Stimulated activated naive CD8-positive, alpha-beta T cell treated with anti-CD3 and anti-CD28 coated beads, Interleukin-15, Interleukin-2, amounts not matched to agents 100 ng/mL and 50 ng/mL, for 24 hours (primary cell): ENCODE results near the gene MMP24.

Experiments
- H3K27ac Mint-ChIP-seq: one replicate; pipeline ENCODE4 v1.8.0; 2021; ENCODE audit warnings: mild to moderate bottlenecking, mixed read lengths
- H3K27me3 Mint-ChIP-seq: one replicate; pipeline ENCODE4 v1.8.0; 2021; ENCODE audit warnings: mixed read lengths
- H3K36me3 Mint-ChIP-seq: one replicate; pipeline ENCODE4 v1.8.0; 2021; ENCODE audit warnings: low read depth, mixed read lengths
- H3K4me1 Mint-ChIP-seq: one replicate; pipeline ENCODE4 v1.8.0; 2021; ENCODE audit warnings: low read depth, mixed read lengths
- H3K4me3 Mint-ChIP-seq: one replicate; pipeline ENCODE4 v1.8.0; 2021; ENCODE audit warnings: mild to moderate bottlenecking, mixed read lengths
- H3K9me3 Mint-ChIP-seq: one replicate; pipeline ENCODE4 v1.8.0; 2021; ENCODE audit warnings: mixed read lengths

The MMP24 gene

DNA sequence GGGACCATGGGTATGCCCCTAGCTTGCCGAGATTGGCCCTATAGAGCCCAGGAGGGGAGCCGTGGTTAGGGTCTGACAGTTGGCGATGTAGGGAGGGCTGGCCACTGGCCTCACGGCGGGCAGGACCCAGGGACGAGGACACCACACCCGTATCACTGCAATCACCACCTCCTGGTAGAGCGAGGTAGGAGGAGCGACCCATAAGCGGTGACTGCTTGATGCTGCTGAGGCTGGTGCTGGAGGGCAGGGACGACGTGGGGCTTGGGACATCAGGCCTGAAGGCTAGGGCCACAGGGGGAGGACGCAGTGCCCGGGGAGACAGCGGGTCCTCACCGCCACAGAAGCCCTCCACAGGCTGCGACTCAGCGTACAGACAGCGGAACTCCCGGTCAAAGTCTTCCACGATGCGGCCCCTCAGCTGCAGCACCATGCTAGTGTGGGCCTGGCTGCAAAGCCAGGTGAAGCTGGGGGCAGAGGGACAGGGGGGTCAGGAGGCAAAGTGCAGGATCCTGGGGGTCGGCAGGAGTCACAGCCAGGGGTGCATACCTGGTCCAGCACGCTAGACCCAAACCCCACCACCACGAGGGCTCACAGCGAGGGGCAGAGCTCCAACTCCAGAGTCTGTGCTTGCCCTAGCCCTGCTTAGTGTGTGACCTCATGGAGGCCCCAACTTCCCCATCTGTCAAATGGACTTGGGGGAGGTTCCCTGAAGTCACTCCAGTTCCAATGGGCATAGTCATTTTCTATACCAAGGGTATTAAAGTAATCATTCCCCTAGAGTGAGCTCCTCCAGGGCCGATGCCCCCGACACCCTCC, 61.2 kb downstream of the MMP24 start:
- Mint-ChIP-seq H3K4me1 (peaks cover 23% of the 10 kb centered on the region), H3K27me3 (no peaks in the 10 kb centered on the region), H3K9me3 (no peaks in the 10 kb centered on the region), H3K36me3 (peaks cover 9% of the 10 kb centered on the region), H3K27ac (no peak overlapping the region), H3K4me3 (no peak overlapping the region)

DNA sequence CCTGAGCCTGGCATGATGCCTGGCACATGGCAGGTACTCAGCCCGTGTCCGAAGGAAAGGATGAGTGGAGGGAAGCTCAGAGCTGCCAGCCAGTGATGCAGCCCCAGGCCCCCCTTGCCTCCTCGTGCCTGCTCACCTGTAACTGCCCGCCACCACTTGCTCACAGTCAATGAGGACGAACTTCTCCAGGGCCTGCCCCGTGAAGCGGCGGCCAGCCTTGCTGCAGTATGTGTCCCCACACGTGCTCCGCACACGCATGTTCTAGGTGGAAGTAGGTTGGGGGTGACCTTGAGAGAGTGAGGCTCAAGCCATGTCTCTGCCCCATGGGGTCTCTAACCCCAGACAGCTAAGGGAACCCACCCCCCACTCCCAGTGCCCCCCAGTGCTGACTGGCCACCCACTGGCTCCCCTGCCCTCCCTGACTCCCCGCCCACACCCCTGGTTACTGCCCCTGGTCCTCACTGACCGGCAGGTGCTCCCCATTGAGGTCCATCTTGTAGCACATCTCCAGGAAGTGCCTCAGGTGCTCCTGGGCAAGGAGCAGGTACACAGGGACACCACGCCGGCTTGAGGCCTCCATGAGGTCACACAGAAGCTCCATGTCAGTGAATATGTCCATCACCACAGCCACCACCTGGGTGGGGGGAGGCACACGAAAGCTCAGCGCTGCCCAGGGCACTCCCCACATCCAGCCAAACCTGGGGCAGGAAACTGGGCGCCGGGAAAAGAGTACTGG, 62.0 kb downstream of the MMP24 start:
- no peaks in the 10 kb centered on the region for H3K9me3 Mint-ChIP-seq
- no peaks in the 10 kb centered on the region for H3K27me3 Mint-ChIP-seq
- peaks cover 19% of the 10 kb centered on the region for H3K4me1 Mint-ChIP-seq
- no peak overlapping the region for H3K4me3 Mint-ChIP-seq
- H3K36me3 Mint-ChIP-seq, result peaks cover 5% of the 10 kb centered on the region
- no peak overlapping the region for H3K27ac Mint-ChIP-seq

DNA sequence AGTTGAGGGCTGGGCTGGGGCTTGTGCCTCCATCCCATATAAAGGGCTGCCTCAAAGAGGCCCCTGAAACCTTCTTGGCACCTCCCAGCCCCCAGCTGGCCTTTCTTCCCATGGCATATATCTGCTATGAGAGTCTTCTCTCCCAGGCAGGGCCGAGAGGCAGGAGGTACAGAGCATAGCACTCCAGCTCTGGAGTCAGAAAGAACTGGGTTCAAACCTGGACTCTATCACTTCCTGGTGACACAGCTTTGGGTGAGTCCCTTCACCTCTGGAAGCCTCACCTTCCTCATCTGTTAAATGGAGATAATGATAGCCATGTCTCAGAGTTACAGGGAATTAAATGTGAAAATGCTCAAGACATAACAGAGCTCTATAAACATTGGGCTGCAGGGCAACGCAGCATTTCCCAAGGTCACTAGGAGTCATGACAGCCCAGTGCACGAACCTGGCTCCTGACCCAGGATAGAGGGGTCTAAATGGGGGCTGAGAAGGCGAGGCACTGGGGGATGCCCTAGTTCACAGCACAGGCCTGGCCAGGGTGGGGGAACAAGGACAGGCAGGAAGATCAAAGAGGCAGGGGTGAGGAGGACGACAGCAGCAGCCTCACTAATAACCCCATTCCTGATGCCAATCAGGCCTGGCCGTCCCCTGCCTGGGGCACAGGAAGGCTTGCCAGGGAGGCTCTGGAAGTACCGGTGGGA, 63.8 kb downstream of the MMP24 start:
- Mint-ChIP-seq H3K36me3 (no peaks in the 10 kb centered on the region), H3K27ac (no peak overlapping the region), H3K9me3 (no peaks in the 10 kb centered on the region), H3K4me1 (peaks cover 8% of the 10 kb centered on the region), H3K4me3 (no peak overlapping the region), H3K27me3 (no peaks in the 10 kb centered on the region)

- no peak overlapping the region for H3K27ac Mint-ChIP-seq
- peaks cover 2% of the 10 kb centered on the region for H3K4me1 Mint-ChIP-seq
- no peaks in the 10 kb centered on the region for H3K9me3 Mint-ChIP-seq
- H3K36me3 Mint-ChIP-seq, result no peaks in the 10 kb centered on the region
- no peak overlapping the region for H3K4me3 Mint-ChIP-seq
- no peaks in the 10 kb centered on the region for H3K27me3 Mint-ChIP-seq
Observed at GRCh38 chr20:35290887-35291417, 64.5 kb downstream of the MMP24 start.

- Mint-ChIP-seq H3K4me1 (no peaks in the 10 kb centered on the region), H3K27me3 (no peaks in the 10 kb centered on the region), H3K4me3 (no peak within 1 kb of the TSS), H3K27ac (no peak within 1 kb of the TSS), H3K9me3 (no peaks in the 10 kb centered on the region), H3K36me3 (no peaks in the 10 kb centered on the region)
Observed at GRCh38 chr20:35291654-35292503, 65.4 kb downstream of the MMP24 start, which contains the start of gene FAM83C. Gene FAM83C (minus strand): TSS chr20:35292425. CDS start chr20:35292304, 121 bp downstream.

DNA sequence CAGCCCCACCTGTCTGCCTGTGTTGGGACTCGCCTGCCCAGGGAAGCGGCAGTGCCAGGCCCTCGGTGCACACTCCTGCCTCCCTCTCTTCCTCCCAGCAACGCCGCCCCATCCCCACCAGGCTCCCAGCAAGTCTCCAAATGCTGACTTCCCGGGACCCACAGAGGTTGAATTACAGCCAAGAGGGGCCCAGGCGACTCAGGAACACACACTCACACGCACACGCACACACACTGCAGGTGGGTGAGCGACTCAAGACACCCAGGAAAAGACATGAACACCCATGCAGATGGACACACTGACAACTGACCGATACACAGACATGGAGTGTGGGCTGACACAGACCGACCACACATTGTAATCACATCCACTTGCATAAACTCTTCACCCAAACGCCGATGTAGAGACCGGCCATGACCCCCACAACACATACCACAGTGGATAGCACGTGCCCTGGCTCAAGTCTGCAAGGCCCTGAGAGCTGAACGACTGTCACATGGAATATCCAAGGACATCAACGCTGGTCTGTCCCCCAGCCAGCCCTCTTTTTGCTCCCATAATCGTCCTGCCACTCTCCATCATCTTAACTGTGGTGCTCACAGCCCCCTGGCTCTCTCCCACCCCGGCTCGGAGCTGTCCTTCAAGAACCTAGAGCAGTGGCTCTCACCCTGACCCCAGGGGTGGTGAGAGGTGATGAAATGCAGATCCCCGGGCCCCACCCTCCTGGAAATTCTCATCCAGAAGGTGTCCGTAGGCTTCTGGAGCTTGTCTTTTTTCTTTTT, 66.2 kb downstream of the MMP24 start:
- Mint-ChIP-seq H3K27me3 (no peaks in the 10 kb centered on the region), H3K36me3 (no peaks in the 10 kb centered on the region), H3K4me1 (no peaks in the 10 kb centered on the region), H3K4me3 (no peak overlapping the region), H3K9me3 (no peaks in the 10 kb centered on the region), H3K27ac (no peak overlapping the region)

GRCh38 chr20:35293303-35294292, 67.1 kb downstream of the MMP24 start:
- H3K4me1 Mint-ChIP-seq, result no peaks in the 10 kb centered on the region
- no peaks in the 10 kb centered on the region for H3K27me3 Mint-ChIP-seq
- no peak overlapping the region for H3K4me3 Mint-ChIP-seq
- H3K36me3 Mint-ChIP-seq, result no peaks in the 10 kb centered on the region
- no peak overlapping the region for H3K27ac Mint-ChIP-seq
- no peaks in the 10 kb centered on the region for H3K9me3 Mint-ChIP-seq

- no peak overlapping the region for H3K27ac Mint-ChIP-seq
- no peak overlapping the region for H3K4me3 Mint-ChIP-seq
- no peaks in the 10 kb centered on the region for H3K27me3 Mint-ChIP-seq
- H3K4me1 Mint-ChIP-seq, result no peaks in the 10 kb centered on the region
- H3K9me3 Mint-ChIP-seq, result no peaks in the 10 kb centered on the region
- no peaks in the 10 kb centered on the region for H3K36me3 Mint-ChIP-seq
Observed at GRCh38 chr20:35294293-35294685, 67.8 kb downstream of the MMP24 start.

- Mint-ChIP-seq H3K36me3 (no peaks in the 10 kb centered on the region), H3K9me3 (no peaks in the 10 kb centered on the region), H3K27me3 (no peaks in the 10 kb centered on the region), H3K4me3 (no peak overlapping the region), H3K4me1 (no peaks in the 10 kb centered on the region), H3K27ac (no peak overlapping the region)
Observed at GRCh38 chr20:35295058-35295457, 68.6 kb downstream of the MMP24 start.

- Mint-ChIP-seq H3K4me3 (no peak overlapping the region), H3K4me1 (no peaks in the 10 kb centered on the region), H3K36me3 (no peaks in the 10 kb centered on the region), H3K27me3 (no peaks in the 10 kb centered on the region), H3K27ac (no peak overlapping the region), H3K9me3 (no peaks in the 10 kb centered on the region)
Observed at GRCh38 chr20:35295674-35296073, 69.2 kb downstream of the MMP24 start.

DNA sequence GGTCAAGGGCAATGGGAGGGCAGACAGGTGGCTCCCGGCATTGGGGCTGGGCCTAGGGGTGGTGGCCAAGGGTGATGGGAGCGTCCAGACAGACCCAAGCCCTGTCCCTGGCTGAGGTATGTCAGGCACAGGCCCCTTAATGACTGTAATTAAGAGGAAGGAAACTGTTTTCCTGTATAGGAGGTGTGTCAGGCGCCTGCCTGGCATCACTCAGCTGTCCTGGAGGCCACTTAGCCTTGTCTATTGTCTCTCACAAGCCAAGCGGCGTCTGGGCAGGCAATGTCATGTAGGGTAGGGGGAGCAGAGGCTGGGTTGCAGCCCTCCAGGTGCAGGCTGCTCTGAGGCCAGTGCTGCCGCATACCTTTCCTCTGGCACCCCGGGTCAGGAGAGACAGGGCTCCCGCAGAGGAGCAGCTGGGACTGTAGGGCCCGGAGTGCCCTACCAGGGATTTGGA, 69.6 kb downstream of the MMP24 start:
- no peaks in the 10 kb centered on the region for H3K9me3 Mint-ChIP-seq
- no peaks in the 10 kb centered on the region for H3K36me3 Mint-ChIP-seq
- H3K4me1 Mint-ChIP-seq, result no peaks in the 10 kb centered on the region
- no peak overlapping the region for H3K27ac Mint-ChIP-seq
- no peaks in the 10 kb centered on the region for H3K27me3 Mint-ChIP-seq
- no peak overlapping the region for H3K4me3 Mint-ChIP-seq

GRCh38 chr20:35297155-35297554, 70.7 kb downstream of the MMP24 start:
- H3K9me3 Mint-ChIP-seq, result no peaks in the 10 kb centered on the region
- H3K27ac Mint-ChIP-seq, result no peak overlapping the region
- no peak overlapping the region for H3K4me3 Mint-ChIP-seq
- no peaks in the 10 kb centered on the region for H3K27me3 Mint-ChIP-seq
- H3K36me3 Mint-ChIP-seq, result no peaks in the 10 kb centered on the region
- no peaks in the 10 kb centered on the region for H3K4me1 Mint-ChIP-seq

DNA sequence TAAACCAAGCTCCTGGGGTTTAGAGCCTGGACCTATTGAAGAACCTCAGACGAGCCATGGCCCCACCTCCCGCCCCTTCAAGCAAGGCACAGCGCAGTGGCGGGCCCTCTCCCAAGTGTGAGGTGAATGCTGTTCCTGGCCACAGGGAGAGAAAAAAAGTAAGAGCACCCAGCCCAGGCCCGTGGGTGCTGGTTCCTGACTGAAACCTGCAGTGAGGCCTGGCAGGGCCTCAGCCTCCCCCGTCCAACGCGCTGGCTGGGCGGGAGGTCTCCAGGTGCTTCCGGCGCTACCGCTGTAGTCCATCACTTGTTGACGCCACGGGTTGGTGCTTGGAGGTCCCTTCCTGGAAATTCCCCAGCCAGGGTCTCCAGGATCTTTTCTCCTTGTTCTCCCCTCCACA, 71.2 kb downstream of the MMP24 start:
- Mint-ChIP-seq H3K27ac (no peak overlapping the region), H3K36me3 (no peaks in the 10 kb centered on the region), H3K27me3 (no peaks in the 10 kb centered on the region), H3K9me3 (no peaks in the 10 kb centered on the region), H3K4me3 (no peak overlapping the region), H3K4me1 (peaks cover 4% of the 10 kb centered on the region)
